Muscle layer of duodenum (tissue), 2 donors: ENCODE measurements around the gene ABCC1.

Source experiments
- H3K27ac ChIP-seq: one replicate; pipeline ENCODE4 v1.7.0; 2013; ENCODE audit warnings: mild to moderate bottlenecking, low read length
- H3K27me3 ChIP-seq: one replicate; pipeline ENCODE4 v1.7.0; 2013; ENCODE audit warnings: low read depth, mild to moderate bottlenecking, control low read depth, low read length
- H3K36me3 ChIP-seq, 2 donors: one replicate each; pipeline ENCODE4 v1.7.0; 2013; ENCODE audit warnings: low read length in 2 of 2, control low read depth in 1 of 2, mild to moderate bottlenecking in 1 of 2; ENCODE audit not compliant: insufficient read depth in 2 of 2, control insufficient read depth in 1 of 2
- H3K4me1 ChIP-seq, 2 donors: one replicate each; pipeline ENCODE4 v1.7.0; 2013; ENCODE audit warnings: low read length in 2 of 2, mild to moderate bottlenecking in 2 of 2, control low read depth in 1 of 2, moderate library complexity in 1 of 2; ENCODE audit not compliant: insufficient read depth in 2 of 2, control insufficient read depth in 1 of 2
- H3K4me3 ChIP-seq, 2 donors: one replicate each; pipeline ENCODE4 v1.7.0; 2013; ENCODE audit warnings: low read length in 2 of 2, low read depth in 1 of 2, mild to moderate bottlenecking in 1 of 2
- H3K9me3 ChIP-seq, 2 donors: one replicate each; pipeline ENCODE4 v1.7.0; 2013; ENCODE audit warnings: low read length in 2 of 2, control low read depth in 1 of 2, mild to moderate bottlenecking in 1 of 2; ENCODE audit not compliant: control insufficient read depth in 1 of 2
- donor health status: healthy.

The ABCC1 gene

GRCh38 chr16:16027728-16028310, 78.4 kb downstream of the ABCC1 start:
- no peaks in the 10 kb centered on the region for H3K27me3 ChIP-seq
- H3K36me3 ChIP-seq = peaks cover 0 to 10% of the 10 kb centered on the region in 2 donors
- peak overlapping the region in 1 of 2 donors; percentile 16 for H3K4me3 ChIP-seq
- peaks cover 1 to 13% of the 10 kb centered on the region in 2 donors for H3K4me1 ChIP-seq
- no peaks in the 10 kb centered on the region for H3K9me3 ChIP-seq
- peak overlapping the region; percentile 49 for H3K27ac ChIP-seq

GRCh38 chr16:16028311-16028999, 79.0 kb downstream of the ABCC1 start:
- Histone ChIP-seq H3K36me3 (peaks cover 6 to 16% of the 10 kb centered on the region in 2 donors), H3K4me1 (peaks cover 0 to 10% of the 10 kb centered on the region in 2 donors), H3K9me3 (no peaks in the 10 kb centered on the region), H3K4me3 (peak overlapping the region in 1 of 2 donors; percentile 16), H3K27me3 (no peaks in the 10 kb centered on the region), H3K27ac (peak overlapping the region; percentile 49)

GRCh38 chr16:16029431-16030011, 80.1 kb downstream of the ABCC1 start:
- Histone ChIP-seq H3K4me1 (peaks cover 0 to 9% of the 10 kb centered on the region in 2 donors), H3K36me3 (peaks cover 6 to 17% of the 10 kb centered on the region in 2 donors), H3K27ac (no peak overlapping the region), H3K4me3 (no peak overlapping the region), H3K9me3 (no peaks in the 10 kb centered on the region), H3K27me3 (no peaks in the 10 kb centered on the region)

GRCh38 chr16:16030449-16030848, 81.0 kb downstream of the ABCC1 start:
- Histone ChIP-seq H3K36me3 (peaks cover 9 to 17% of the 10 kb centered on the region in 2 donors), H3K4me1 (no peaks in the 10 kb centered on the region), H3K9me3 (no peaks in the 10 kb centered on the region), H3K27me3 (no peaks in the 10 kb centered on the region), H3K4me3 (no peak overlapping the region), H3K27ac (no peak overlapping the region)

GRCh38 chr16:16031401-16031800, 82.0 kb downstream of the ABCC1 start:
- Histone ChIP-seq H3K36me3 (peaks cover 17 to 21% of the 10 kb centered on the region in 2 donors), H3K27me3 (no peaks in the 10 kb centered on the region), H3K27ac (no peak overlapping the region), H3K9me3 (no peaks in the 10 kb centered on the region), H3K4me3 (no peak overlapping the region), H3K4me1 (no peaks in the 10 kb centered on the region)

- Histone ChIP-seq H3K4me3 (no peak overlapping the region), H3K36me3 (peaks cover 27 to 30% of the 10 kb centered on the region in 2 donors), H3K4me1 (no peaks in the 10 kb centered on the region), H3K27me3 (no peaks in the 10 kb centered on the region), H3K27ac (no peak overlapping the region), H3K9me3 (no peaks in the 10 kb centered on the region)
Observed at GRCh38 chr16:16032271-16032979, 83.0 kb downstream of the ABCC1 start.

- peaks cover 36 to 37% of the 10 kb centered on the region in 2 donors for H3K36me3 ChIP-seq
- no peak overlapping the region for H3K4me3 ChIP-seq
- H3K4me1 ChIP-seq = no peaks in the 10 kb centered on the region
- no peaks in the 10 kb centered on the region for H3K27me3 ChIP-seq
- H3K27ac ChIP-seq = no peak overlapping the region
- no peaks in the 10 kb centered on the region for H3K9me3 ChIP-seq
Observed at GRCh38 chr16:16033208-16033717, 83.8 kb downstream of the ABCC1 start.

- no peaks in the 10 kb centered on the region for H3K4me1 ChIP-seq
- no peak overlapping the region for H3K4me3 ChIP-seq
- no peaks in the 10 kb centered on the region for H3K27me3 ChIP-seq
- peaks cover 41 to 46% of the 10 kb centered on the region in 2 donors for H3K36me3 ChIP-seq
- no peak overlapping the region for H3K27ac ChIP-seq
- H3K9me3 ChIP-seq = no peaks in the 10 kb centered on the region
Observed at GRCh38 chr16:16036359-16036792, 87.0 kb downstream of the ABCC1 start.

GRCh38 chr16:16037521-16037920, 88.1 kb downstream of the ABCC1 start:
- Histone ChIP-seq H3K27me3 (no peaks in the 10 kb centered on the region), H3K4me1 (no peaks in the 10 kb centered on the region), H3K9me3 (no peaks in the 10 kb centered on the region), H3K36me3 (peaks cover 37 to 51% of the 10 kb centered on the region in 2 donors), H3K4me3 (no peak overlapping the region), H3K27ac (no peak overlapping the region)

- Histone ChIP-seq H3K4me3 (no peak overlapping the region), H3K4me1 (no peaks in the 10 kb centered on the region), H3K36me3 (peaks cover 32 to 50% of the 10 kb centered on the region in 2 donors), H3K27me3 (no peaks in the 10 kb centered on the region), H3K9me3 (no peaks in the 10 kb centered on the region), H3K27ac (no peak overlapping the region)
Observed at GRCh38 chr16:16037970-16038369, 88.6 kb downstream of the ABCC1 start.

- Histone ChIP-seq H3K4me1 (no peaks in the 10 kb centered on the region), H3K9me3 (no peaks in the 10 kb centered on the region), H3K36me3 (peaks cover 27 to 45% of the 10 kb centered on the region in 2 donors), H3K27ac (no peak overlapping the region), H3K4me3 (no peak overlapping the region), H3K27me3 (no peaks in the 10 kb centered on the region)
Observed at GRCh38 chr16:16038950-16039349, 89.5 kb downstream of the ABCC1 start.
